ENCODE measurements around the gene VTI1A.

Gene VTI1A

GRCh38 chr10:112765717-112766235, 318.8 kb downstream of the VTI1A start:
- DNase-seq: no peak

GRCh38 chr10:112766636-112767035, 319.6 kb downstream of the VTI1A start:
- DNase-seq: no peak

- no peak for DNase-seq
Observed at GRCh38 chr10:112767156-112767555, 320.1 kb downstream of the VTI1A start.

GRCh38 chr10:112768121-112768520, 321.1 kb downstream of the VTI1A start:
- DNase-seq: no peak

- DNase-seq: no peak
Observed at GRCh38 chr10:112769081-112769480, 322.1 kb downstream of the VTI1A start.

- DNase-seq: no peak
Observed at GRCh38 chr10:112769611-112770370, 322.8 kb downstream of the VTI1A start.

- no peak for DNase-seq
Observed at GRCh38 chr10:112771733-112772132, 324.7 kb downstream of the VTI1A start.

- no peak for DNase-seq
Observed at GRCh38 chr10:112773783-112774182, 326.8 kb downstream of the VTI1A start.

GRCh38 chr10:112774210-112774609, 327.2 kb downstream of the VTI1A start:
- no peak for DNase-seq

- no peak for DNase-seq
Observed at GRCh38 chr10:112774798-112775197, 327.8 kb downstream of the VTI1A start.

GRCh38 chr10:112775381-112775780, 328.4 kb downstream of the VTI1A start:
- DNase-seq: no peak

- DNase-seq: no peak
Observed at GRCh38 chr10:112775892-112776674, 329.1 kb downstream of the VTI1A start.

GRCh38 chr10:112778579-112778978, 331.6 kb downstream of the VTI1A start:
- DNase-seq: no peak

GRCh38 chr10:112779025-112779770, 332.2 kb downstream of the VTI1A start:
- no peak for DNase-seq

- no peak for DNase-seq
Observed at GRCh38 chr10:112782200-112782907, 335.3 kb downstream of the VTI1A start.

GRCh38 chr10:112783351-112784021, 336.5 kb downstream of the VTI1A start:
- DNase-seq: no peak

- DNase-seq: no peak
Observed at GRCh38 chr10:112784022-112784461, 337.0 kb downstream of the VTI1A start.

- no peak for DNase-seq
Observed at GRCh38 chr10:112785089-112785488, 338.1 kb downstream of the VTI1A start.

- no peak for DNase-seq
Observed at GRCh38 chr10:112789248-112789647, 342.2 kb downstream of the VTI1A start.

- DNase-seq: no peak
Observed at GRCh38 chr10:112790030-112790429, 343.0 kb downstream of the VTI1A start.

- DNase-seq: no peak
Observed at GRCh38 chr10:112790921-112791320, 343.9 kb downstream of the VTI1A start.

- DNase-seq: no peak
Observed at GRCh38 chr10:112791447-112791846, 344.4 kb downstream of the VTI1A start.

Measured in stimulated activated CD4-positive, alpha-beta T cell treated with anti-CD3 and anti-CD28 coated beads, Interleukin-2, amount 100 ng/mL, for 24 hours (primary cell).